ENCODE data around the gene SIRPA. TPM values are rescaled to one million over a fixed set of nuclear protein-coding genes. Genes with fewer than 3 reads are reported as not detected.

SIRPA gene
- total RNA-seq, 1 experiment from 2014 or later, result 8.9 TPM

- ChIA-PET CTCF (no interaction called here), POLR2A (no interaction called here)
- TF ChIP-seq EMX1 (CRISPR knock-in tag; IDR thresholded peaks at IDR 0.05) (no peak), SMAD4 (CRISPR knock-in tag; IDR thresholded peaks at IDR 0.05) (no peak), KAT7 (CRISPR knock-in tag; IDR thresholded peaks at IDR 0.05; ENCODE audit: borderline replicate concordance) (no peak), FOXJ3 (CRISPR knock-in tag; IDR thresholded peaks at IDR 0.05; ENCODE audit: borderline replicate concordance) (no peak), ATF3 (CRISPR knock-in tag; conservative IDR thresholded peaks at IDR 0.05) (no peak), ESRRA (CRISPR knock-in tag; IDR thresholded peaks at IDR 0.05; ENCODE audit: borderline replicate concordance) (no peak), SP1 (CRISPR knock-in tag; conservative IDR thresholded peaks at IDR 0.05) (no peak), JAZF1 (CRISPR knock-in tag; IDR thresholded peaks at IDR 0.05) (no peak), FOXP4 (CRISPR knock-in tag; IDR thresholded peaks at IDR 0.05) (no peak), AFF4 (CRISPR knock-in tag; IDR thresholded peaks at IDR 0.05; ENCODE audit: borderline replicate concordance) (no peak), NFATC4 (CRISPR knock-in tag; IDR thresholded peaks at IDR 0.05) (no peak)
- TF ChIP-seq, protein P1, sequence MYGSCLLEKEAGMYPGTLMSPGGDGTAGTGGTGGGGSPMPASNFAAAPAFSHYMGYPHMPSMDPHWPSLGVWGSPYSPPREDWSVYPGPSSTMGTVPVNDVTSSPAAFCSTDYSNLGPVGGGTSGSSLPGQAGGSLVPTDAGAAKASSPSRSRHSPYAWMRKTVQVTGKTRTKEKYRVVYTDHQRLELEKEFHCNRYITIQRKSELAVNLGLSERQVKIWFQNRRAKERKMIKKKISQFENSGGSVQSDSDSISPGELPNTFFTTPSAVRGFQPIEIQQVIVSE (CRISPR knock-in tag; IDR thresholded peaks at IDR 0.05; ENCODE audit: borderline replicate concordance), result no peak
- TF ChIP-seq, protein P2, sequence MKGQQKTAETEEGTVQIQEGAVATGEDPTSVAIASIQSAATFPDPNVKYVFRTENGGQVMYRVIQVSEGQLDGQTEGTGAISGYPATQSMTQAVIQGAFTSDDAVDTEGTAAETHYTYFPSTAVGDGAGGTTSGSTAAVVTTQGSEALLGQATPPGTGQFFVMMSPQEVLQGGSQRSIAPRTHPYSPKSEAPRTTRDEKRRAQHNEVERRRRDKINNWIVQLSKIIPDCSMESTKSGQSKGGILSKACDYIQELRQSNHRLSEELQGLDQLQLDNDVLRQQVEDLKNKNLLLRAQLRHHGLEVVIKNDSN (CRISPR knock-in tag; IDR thresholded peaks at IDR 0.05), result no peak
- DNase-seq (ENCODE audit: low spot score), result no peak
- peaks cover 4% of the 10 kb centered on the region for H3K36me3 Mint-ChIP-seq
- no peaks in the 10 kb centered on the region for H3K27me3 Mint-ChIP-seq (ENCODE audit: low read depth)
- peaks cover 8% of the 10 kb centered on the region; the same call in 1 of the 2 replicates for H3K4me1 Mint-ChIP-seq
- H3K9me3 Mint-ChIP-seq, result no peaks in the 10 kb centered on the region
- no peak overlapping the region for H3K4me3 Mint-ChIP-seq
- ATAC-seq, result no peak; the same call in 1 of the 2 replicates
- no peak overlapping the region for H3K27ac Mint-ChIP-seq
These were observed 42.2 kb downstream of the SIRPA start for GRCh38 chr20:1937316-1937976.

DNA sequence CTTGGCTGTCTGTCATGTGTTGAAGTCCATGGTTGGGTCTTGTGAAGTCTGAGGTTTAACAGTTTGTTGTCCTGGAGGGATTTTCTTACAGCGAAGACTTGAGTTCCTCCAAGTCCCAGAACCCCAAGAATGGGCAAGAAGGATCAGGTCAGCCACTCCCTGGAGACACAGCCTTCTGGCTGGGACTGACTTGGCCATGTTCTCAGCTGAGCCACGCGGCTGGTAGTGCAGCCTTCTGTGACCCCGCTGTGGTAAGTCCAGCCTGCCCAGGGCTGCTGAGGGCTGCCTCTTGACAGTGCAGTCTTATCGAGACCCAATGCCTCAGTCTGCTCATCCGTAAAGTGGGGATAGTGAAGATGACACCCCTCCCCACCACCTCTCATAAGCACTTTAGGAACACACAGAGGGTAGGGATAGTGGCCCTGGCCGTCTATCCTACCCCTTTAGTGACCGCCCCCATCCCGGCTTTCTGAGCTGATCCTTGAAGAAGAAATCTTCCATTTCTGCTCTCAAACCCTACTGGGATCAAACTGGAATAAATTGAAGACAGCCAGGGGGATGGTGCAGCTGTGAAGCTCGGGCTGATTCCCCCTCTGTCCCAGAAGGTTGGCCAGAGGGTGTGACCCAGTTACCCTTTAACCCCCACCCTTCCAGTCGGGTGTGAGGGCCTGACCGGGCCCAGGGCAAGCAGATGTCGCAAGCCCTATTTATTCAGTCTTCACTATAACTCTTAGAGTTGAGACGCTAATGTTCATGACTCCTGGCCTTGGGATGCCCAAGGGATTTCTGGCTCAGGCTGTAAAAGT lies 43.5 kb downstream of the SIRPA start:
- Mint-ChIP-seq H3K9me3 (no peaks in the 10 kb centered on the region), H3K4me3 (no peak overlapping the region), H3K27ac (no peak overlapping the region), H3K4me1 (peaks cover 8% of the 10 kb centered on the region; the same call in 1 of the 2 replicates), H3K27me3 (ENCODE audit: low read depth) (peaks cover 4% of the 10 kb centered on the region; the same call in 1 of the 2 replicates), H3K36me3 (peaks cover 4% of the 10 kb centered on the region)
- POLR2A ChIA-PET, result no interaction called here
- TF ChIP-seq, protein P3, sequence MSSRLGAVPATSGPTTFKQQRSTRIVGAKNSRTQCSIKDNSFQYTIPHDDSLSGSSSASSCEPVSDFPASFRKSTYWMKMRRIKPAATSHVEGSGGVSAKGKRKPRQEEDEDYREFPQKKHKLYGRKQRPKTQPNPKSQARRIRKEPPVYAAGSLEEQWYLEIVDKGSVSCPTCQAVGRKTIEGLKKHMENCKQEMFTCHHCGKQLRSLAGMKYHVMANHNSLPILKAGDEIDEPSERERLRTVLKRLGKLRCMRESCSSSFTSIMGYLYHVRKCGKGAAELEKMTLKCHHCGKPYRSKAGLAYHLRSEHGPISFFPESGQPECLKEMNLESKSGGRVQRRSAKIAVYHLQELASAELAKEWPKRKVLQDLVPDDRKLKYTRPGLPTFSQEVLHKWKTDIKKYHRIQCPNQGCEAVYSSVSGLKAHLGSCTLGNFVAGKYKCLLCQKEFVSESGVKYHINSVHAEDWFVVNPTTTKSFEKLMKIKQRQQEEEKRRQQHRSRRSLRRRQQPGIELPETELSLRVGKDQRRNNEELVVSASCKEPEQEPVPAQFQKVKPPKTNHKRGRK (CRISPR knock-in tag; IDR thresholded peaks at IDR 0.05; ENCODE audit: borderline replicate concordance), result no peak
- TF ChIP-seq NFYB (CRISPR knock-in tag; conservative IDR thresholded peaks at IDR 0.05; ENCODE audit: low read depth) (no peak), ATF1 (CRISPR knock-in tag; IDR thresholded peaks at IDR 0.05) (no peak), SOX15 (CRISPR knock-in tag; IDR thresholded peaks at IDR 0.05) (no peak), CBFB (CRISPR knock-in tag; IDR thresholded peaks at IDR 0.05; ENCODE audit: low read depth) (no peak), ZNF281 (CRISPR knock-in tag; IDR thresholded peaks at IDR 0.05) (no peak), NR2C2 (CRISPR knock-in tag; IDR thresholded peaks at IDR 0.05) (no peak), ZNF138 (CRISPR knock-in tag; conservative IDR thresholded peaks at IDR 0.05) (no peak), IRF2 (CRISPR knock-in tag; IDR thresholded peaks at IDR 0.05; ENCODE audit: borderline replicate concordance, low read depth) (no peak)
- ATAC-seq (no peak), DNase-seq (ENCODE audit: low spot score) (no peak)
- CTCF ChIA-PET, result interaction anchor here (1.4 kb wide), 1 partner anchor 55 kb away, joined by 3 read pairs; no protein-coding TSS in a partner anchor
